ENCODE measurements around the gene PRSS36.
"Not testable (repeated sequence)": the region's sequence is repeated elsewhere in the genome, so short reads cannot be mapped to it uniquely, and the experiment has no call there.

Gene PRSS36

DNA sequence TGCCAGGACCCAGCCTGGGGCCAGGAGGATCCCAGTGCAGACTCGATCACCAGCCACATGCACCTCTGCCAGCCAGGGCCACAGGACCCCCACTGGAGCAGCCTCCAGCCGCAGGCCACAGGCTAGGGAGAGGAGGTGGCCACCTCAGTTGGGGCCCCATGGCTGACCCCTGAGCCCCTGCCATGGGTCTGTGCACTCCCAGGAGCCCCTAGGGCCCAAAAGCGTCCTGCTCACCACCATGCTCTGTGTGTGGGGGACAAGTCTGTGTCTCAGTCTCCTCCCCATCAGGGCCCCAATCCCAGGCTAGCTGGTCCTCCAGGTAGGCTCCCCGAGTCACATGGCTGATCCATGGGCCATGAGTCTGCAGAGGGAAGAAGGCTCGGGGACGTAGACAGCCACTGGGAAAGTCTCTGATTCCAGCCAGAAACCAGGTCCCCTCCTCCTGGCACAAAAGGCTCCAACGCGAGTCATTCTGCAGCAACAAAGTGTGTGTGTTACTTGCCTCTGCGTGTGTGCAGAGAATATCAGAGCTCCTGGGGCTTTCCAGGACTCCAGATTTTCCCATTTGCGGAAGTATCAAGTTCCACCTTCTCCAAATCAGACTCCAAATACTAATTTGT, 8.3 kb downstream of the PRSS36 start:
- DNase-seq: no peak

DNA sequence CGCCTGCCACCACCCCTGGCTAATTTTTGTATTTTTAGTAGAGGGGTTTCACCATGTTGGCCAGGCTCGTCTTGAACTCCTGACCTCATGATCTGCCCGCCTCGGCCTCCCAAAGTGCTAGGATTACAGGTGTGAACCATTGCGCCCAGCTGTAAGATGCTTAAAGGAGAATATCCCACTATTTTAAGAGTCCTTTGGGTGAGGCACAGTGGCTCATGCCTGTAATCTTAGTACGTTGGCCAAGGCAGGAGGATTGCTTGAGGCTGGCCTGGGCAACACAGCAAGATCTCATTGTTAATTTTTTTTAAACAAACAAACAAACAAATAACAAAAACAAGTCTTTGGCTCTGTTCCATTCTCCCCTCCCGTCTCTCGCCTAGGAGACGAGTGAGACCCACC, 8.8 kb downstream of the PRSS36 start:
- not testable (repeated sequence) for DNase-seq

- DNase-seq: no peak
Measured at GRCh38 chr16:31138621-31139578, 11.0 kb downstream of the PRSS36 start.

GRCh38 chr16:31136822-31137499, 12.9 kb downstream of the PRSS36 start:
- not testable (repeated sequence) for DNase-seq

DNA sequence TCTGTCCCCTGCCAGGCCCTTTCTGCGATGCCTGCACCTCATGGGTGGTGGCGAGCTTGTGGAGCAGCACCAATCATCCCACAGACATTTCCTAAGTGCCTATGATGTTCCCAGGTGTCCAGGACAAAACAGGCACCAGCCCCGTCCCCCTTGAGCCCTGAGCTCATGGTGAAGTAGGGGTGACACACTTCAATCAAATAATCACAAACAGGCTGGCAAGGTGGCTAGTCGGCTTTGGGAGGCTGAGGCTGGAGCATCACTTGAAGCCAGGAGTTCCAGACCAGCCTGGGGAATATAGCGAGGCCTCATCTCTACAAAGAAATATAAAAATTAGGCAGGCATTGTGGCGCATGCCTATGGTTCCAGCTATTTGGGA, 13.6 kb downstream of the PRSS36 start:
- no peak for DNase-seq

GRCh38 chr16:31135535-31136286, 14.2 kb downstream of the PRSS36 start, which contains the start of gene PRSS8:
TSS of gene PRSS8 (minus strand) at chr16:31135727. CDS start at chr16:31135498, 229 bp downstream.
- DNase-seq: no peak

DNA sequence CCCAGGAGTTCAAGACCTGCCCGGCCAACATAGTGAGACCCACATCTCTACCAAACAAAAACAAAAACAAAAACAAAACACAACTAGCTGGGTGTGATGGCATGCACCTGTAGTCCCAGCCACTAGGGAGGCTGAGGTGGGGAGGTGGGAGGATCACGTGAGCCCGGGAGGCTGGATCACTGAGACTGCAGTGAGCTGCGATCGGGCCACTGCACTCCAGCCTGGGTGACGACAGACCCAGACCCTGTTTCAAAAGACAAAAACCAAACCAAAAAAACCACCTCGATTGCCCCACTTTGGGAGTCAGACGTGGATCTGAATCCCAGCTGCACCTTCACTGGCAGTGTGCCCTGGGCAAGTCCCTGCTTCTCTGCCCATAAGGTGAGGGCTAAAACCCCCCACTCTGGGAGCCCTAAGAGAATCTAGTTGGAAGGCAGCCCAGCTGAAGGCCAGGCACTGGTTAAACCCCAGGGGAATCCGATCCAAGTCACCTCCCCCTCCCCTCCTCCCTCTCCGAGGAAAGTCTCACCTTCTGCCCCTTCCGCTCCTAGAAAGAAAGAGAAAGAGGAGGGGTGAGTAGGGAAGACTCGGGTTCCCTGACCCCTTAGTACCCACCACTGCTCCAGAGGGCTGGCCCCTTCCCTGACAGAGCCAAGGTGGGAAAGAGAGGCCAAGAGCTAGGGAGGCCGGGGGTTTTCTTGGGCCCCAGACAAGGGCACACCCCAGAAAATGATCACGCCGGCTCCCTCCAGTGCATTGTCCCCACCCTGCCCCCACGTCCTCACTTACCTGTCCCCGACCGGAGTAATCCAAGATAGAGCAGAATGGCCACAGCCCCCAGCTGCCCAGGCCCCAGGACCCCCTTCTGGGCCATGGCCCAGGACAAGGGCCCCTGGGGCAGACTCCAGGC, 15.0 kb downstream of the PRSS36 start:
- DNase-seq: no peak

- DNase-seq: no peak
Measured at GRCh38 chr16:31134091-31134571, 15.7 kb downstream of the PRSS36 start.

- no peak for DNase-seq
Measured at GRCh38 chr16:31133046-31133501, 16.8 kb downstream of the PRSS36 start.

DNA sequence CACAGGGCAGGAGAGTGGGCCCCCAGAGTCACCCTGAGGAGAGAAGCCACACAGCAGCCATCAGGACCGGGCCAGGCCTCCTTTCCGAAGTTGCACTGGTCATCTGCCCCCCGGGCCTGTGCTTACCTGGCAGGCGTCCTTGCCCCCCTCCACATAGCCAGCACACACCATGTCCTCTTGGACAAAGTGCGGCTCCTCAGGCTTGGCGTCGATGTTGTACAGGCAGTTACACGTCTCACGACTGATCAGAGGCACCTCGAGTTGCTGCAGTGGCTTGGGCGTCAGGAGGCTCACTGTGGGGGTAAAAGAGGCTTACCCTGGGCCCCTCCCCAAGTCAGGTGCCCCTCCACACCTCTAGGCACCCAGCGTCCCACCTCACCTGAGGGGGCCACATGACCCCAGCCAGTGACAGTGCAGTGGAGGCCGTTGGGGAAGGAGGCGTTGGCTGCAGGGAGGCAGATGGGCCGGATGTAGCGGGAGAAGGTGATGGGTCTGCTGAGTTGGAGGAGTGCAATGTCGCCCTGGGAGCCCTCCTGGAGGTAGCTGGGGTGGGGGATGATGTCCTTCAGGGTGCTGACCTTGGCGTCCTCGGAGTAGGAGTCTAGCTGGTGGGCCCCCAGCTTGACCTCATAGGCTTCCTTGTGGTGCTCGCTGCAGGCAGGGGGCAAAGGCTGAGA, 17.4 kb downstream of the PRSS36 start:
- DNase-seq: no peak

DNA sequence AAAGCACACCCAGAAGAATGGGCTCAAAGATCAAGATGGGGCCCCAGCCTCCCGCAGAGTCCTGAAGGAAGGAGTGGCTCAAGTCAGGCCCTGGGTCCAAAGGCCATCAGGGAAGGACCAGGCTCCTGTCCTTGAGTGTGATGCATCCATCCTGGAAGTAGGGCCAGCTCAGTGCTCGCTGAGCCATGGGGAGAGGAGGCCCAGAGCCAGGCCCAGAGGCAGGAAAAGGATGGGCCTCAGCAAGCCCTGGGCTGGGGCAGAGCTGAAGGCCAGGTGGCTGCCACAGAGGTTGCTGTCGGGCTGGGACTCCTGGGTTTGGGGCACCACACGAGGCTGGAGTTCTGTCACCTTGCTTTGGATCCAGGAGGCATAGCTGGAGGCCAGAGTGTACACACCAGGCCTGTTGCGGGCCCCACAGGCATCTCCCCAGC, 18.0 kb downstream of the PRSS36 start:
- no peak for DNase-seq

DNA sequence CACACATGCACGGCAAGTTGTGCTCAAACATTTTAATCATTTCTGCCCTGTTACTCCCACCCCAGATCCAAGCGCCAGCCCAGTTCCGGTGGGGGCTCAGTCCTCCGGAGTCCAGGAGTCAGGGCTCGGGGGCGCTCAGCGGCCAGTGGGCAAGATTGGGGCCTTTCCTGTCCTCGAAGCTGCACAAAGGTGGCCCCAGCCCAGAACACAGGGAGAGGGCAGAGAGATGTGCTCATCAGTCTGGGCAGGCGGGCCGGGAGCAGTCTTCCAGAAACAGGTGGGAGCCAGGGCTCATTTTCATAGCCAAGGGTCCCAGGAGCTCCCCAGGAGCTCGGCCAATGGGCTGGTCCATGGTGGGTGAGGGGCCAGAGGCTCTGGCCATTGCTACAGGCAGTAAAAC, 18.4 kb downstream of the PRSS36 start:
- no peak for DNase-seq

DNA sequence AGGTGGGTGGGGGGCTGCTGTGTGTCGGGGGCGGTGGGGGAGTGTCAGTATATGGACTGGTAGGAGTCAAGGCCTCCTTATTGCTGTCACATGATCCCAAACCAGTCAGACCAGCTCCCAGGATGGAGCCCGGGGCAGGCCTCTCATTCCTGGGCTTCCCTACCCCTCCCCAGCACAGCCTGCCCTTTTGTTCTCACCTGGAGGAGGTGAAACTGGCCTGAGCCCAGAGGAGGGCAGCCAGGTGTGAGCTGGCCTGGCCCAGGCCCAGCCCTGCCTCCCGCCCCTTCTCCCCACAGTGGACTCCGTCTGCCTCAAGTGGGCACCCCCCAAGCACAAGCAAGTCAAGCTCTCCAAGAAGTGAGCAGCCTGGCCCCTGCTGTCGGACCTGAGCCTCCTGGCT, 19.0 kb downstream of the PRSS36 start:
- DNase-seq: no peak

DNA sequence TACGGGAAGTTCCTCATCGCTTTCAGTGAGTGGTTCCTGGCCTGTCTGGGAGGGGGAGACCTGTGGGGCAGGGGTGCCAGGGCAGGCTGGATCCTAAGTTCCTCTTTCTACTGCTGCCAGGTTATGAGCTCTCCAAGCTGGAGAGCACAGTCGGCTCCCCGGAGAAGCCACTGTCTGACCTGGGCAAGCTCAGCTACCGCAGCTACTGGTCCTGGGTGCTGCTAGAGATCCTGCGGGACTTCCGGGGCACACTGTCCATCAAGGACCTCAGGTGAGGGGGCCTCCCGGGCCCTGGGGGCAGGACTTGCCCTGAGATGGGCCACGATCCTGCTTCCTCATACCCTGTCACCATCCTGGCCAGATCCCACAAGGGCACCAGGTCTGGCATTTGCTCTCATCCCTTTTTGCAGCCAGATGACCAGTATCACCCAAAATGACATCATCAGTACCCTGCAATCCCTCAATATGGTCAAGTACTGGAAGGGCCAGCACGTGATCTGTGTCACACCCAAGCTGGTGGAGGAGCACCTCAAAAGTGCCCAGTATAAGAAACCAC, 19.5 kb downstream of the PRSS36 start:
- DNase-seq: no peak

DNA sequence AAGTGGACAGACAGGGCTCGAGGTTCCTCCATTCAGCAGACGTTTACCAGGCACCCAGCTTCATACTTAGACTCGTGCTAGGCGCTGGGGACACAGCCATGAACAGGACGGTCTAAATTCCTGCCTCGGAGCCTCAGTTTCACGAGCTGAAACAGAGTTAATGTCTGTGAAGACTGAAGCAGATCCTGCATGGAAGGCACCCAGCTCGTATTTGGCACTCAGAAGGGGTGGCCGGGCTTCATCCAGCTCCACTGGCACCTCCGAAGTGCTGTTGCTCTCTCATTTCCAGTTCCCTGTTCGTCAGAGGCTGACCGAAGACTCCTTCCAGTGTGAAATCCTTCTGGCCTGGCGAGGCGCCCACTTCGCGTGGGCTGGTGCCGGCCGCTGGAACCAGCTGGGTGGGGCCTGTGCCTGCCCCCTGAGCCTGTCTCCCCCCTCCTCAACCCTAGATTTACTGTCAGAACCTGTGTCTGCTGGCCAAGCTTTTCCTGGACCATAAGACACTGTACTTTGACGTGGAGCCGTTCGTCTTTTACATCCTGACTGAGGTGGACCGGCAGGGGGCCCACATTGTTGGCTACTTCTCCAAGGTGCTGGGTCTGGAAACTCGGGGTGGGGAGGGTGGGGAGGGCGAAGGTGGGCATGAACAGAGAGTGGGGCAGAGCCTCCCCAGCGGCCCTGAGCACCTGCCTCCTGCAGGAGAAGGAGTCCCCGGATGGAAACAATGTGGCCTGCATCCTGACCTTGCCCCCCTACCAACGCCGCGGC, 20.1 kb downstream of the PRSS36 start:
- DNase-seq: no peak

DNA sequence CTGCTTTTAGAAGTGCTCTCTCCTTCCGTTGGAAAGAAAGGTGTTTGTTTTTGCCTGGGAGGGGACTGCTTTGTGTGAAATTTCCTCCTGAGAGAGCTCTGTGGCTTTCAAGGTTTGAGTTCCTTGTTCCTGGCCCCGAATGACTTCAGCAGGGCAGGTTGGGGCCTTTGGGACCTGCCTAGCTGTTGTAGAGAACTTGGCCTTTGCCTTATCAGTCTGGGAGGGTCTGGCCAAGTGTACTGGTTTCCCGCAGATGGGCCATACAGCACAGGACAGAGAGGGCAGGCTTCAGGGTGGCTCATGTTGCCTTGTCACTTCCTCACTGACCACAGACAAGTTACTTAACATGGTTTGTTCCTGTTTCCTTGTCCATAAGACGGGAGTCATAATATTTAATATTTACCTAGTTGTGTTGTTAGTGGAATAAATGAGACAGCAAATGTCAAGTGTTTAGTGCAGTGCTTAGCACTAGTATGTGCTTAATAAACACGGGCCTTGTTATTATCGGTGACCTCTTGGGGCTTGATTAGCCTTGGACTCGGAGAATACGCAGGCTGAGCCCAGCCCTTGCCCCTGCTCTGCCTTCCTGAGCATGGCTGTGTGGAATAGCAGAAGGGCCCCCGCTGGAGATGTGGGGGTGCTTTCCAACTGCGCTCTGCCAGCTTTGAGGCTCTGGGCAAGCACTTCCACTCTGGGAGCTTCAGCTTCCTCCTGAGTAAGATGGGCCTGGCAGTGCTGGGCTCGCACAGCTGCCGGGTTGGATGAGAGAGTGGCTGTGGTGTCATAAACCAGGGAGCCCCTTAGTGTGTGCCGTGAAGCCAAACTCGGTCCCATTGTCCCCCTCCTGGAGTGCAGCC, 20.9 kb downstream of the PRSS36 start:
- no peak for DNase-seq

GRCh38 chr16:31127182-31127581, 22.7 kb downstream of the PRSS36 start:
- no peak for DNase-seq

DNA sequence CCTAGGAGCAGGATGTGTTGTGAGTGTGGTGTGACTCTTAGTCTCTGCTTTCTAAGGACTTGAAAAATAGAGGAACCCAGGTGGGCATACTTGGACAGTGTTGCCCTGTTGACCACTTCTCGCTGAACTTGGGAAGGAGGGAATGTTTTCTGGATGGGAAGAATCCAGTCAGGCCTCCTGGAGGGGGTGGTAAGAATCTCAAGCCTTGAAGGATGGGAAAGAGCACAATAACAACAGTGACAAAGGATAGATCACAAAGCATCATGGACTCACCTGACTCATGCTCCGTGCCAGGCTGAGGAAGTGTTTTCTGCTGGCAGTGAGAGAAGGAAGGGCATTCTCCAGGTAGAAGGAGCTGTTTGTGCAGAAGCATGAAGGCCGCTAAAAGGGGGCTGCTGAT, 24.0 kb downstream of the PRSS36 start:
- no peak for DNase-seq

DNA sequence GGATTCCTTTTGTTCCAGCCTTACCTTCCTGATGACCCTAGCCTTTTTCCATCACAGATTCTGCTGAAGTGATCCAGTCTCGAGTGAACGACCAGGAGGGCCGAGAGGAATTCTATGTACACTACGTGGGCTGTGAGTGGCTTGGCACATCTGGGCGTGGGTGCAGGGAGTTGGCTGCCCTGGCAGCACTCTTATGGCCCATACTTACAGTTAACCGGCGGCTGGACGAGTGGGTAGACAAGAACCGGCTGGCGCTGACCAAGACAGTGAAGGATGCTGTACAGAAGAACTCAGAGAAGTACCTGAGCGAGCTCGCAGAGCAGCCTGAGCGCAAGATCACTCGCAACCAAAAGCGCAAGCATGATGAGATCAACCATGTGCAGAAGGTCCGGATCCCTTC, 29.7 kb downstream of the PRSS36 start:
- DNase-seq: no peak

Measured in activated effector memory CD4-positive, alpha-beta T cell treated with Interleukin-2 at 50 U/mL for 16 hours (primary cell).